ENCODE results near the gene CAB39. TPM values are rescaled to one million over a fixed set of nuclear protein-coding genes. Genes with fewer than 3 reads are reported as not detected.

CAB39 gene
- total RNA-seq, 1 experiment from 2014 or later = 86.1 TPM

DNA sequence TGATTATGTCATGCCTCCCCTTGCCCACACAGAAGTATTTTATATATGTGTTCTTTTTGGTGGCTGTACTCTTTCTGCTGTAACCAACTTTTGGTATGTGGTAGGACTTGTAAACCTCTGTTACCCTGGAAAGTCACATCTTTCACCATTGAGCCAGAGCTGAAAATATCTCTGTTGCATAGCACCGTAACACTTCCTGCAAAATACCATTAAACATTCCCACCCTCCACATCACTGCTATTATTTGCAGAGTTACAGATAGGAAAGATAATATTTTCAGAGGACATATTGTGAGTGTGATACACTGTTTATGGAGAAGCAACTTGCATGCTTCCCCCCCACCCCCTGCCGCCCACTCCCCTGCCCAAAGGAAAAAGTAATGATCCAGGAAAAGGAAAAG lies 44.8 kb downstream of the CAB39 start:
- Histone ChIP-seq H3K4me3 (no peak overlapping the region), H2AFZ (no peak overlapping the region), H3K9me2 (ENCODE audit: insufficient read depth) (no peaks in the 10 kb centered on the region), H3K36me3 (ENCODE audit: low read depth) (peaks cover 24% of the 10 kb centered on the region), H3K79me2 (ENCODE audit: low read depth) (peaks cover 94% of the 10 kb centered on the region), H3K9me3 (ENCODE audit: insufficient read depth, low read depth) (no peaks in the 10 kb centered on the region; the same call in 1 of the 2 replicates), H4K20me1 (ENCODE audit: insufficient read depth) (peaks cover 2% of the 10 kb centered on the region; the same call in 1 of the 2 replicates), H3K27ac (0 out of 2 replicates have a peak overlapping the region, but pooled peaks have one; percentile 18), H3K4me1 (replicated peaks; ENCODE audit: insufficient read depth) (peaks cover 30% of the 10 kb centered on the region), H3K4me2 (no peak overlapping the region), H3F3A (ENCODE audit: insufficient read depth, low read depth) (peaks cover 46% of the 10 kb centered on the region), H3K27me3 (ENCODE audit: insufficient read depth, low read depth) (no peaks in the 10 kb centered on the region)
- CTCF ChIA-PET = no interaction called here
- BruUV-seq (replicated peaks) = no TSS peak
- peak in 1 of 2 experiments; percentile 43 for DNase-seq
- POLR2A ChIA-PET (ENCODE audit: unreplicated experiment) = interaction anchor here (0.6 to 0.7 kb wide), 2 partner anchors 107 to 300 kb away, joined by 3 to 28 read pairs; no protein-coding TSS in a partner anchor
- TF ChIP-seq EZH2 (IDR thresholded peaks at IDR 0.05; ENCODE audit: low read depth) = no peak
- TF ChIP-seq, protein P1, sequence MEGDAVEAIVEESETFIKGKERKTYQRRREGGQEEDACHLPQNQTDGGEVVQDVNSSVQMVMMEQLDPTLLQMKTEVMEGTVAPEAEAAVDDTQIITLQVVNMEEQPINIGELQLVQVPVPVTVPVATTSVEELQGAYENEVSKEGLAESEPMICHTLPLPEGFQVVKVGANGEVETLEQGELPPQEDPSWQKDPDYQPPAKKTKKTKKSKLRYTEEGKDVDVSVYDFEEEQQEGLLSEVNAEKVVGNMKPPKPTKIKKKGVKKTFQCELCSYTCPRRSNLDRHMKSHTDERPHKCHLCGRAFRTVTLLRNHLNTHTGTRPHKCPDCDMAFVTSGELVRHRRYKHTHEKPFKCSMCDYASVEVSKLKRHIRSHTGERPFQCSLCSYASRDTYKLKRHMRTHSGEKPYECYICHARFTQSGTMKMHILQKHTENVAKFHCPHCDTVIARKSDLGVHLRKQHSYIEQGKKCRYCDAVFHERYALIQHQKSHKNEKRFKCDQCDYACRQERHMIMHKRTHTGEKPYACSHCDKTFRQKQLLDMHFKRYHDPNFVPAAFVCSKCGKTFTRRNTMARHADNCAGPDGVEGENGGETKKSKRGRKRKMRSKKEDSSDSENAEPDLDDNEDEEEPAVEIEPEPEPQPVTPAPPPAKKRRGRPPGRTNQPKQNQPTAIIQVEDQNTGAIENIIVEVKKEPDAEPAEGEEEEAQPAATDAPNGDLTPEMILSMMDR (conservative IDR thresholded peaks at IDR 0.05) = no peak
- intact Hi-C loops (cut with micrococcal nuclease; ENCODE audit: unreplicated experiment) = loop anchor here (5.0 kb wide), 1 partner anchor 40 kb away; no protein-coding TSS in a partner anchor

GRCh38 chr2:230758566-230759480 lies 46.2 kb downstream of the CAB39 start:
- ChIA-PET CTCF (no interaction called here), POLR2A (ENCODE audit: unreplicated experiment) (no interaction called here)
- H3K9me3 ChIP-seq (ENCODE audit: insufficient read depth, low read depth) = no peaks in the 10 kb centered on the region; the same call in 1 of the 2 replicates
- H3K9me2 ChIP-seq (ENCODE audit: insufficient read depth) = no peaks in the 10 kb centered on the region
- H3K27me3 ChIP-seq (ENCODE audit: insufficient read depth, low read depth) = no peaks in the 10 kb centered on the region
- H3K4me1 ChIP-seq (replicated peaks; ENCODE audit: insufficient read depth) = peaks cover 30% of the 10 kb centered on the region
- peaks cover 46% of the 10 kb centered on the region for H3F3A ChIP-seq (ENCODE audit: insufficient read depth, low read depth)
- H3K36me3 ChIP-seq (ENCODE audit: low read depth) = peaks cover 34% of the 10 kb centered on the region
- H3K4me2 ChIP-seq = peak overlapping the region; percentile 15; the same call in 1 of the 2 replicates
- H3K79me2 ChIP-seq (ENCODE audit: low read depth) = peaks cover 81% of the 10 kb centered on the region
- intact Hi-C loops (cut with micrococcal nuclease; ENCODE audit: unreplicated experiment) = loop anchor here (5.0 kb wide), 1 partner anchor 38 kb away; no protein-coding TSS in a partner anchor
- peak in 1 of 2 experiments; percentile 61 for DNase-seq
- H3K27ac ChIP-seq = peak overlapping the region; percentile 52
- no peaks in the 10 kb centered on the region; the same call in 1 of the 2 replicates for H4K20me1 ChIP-seq (ENCODE audit: insufficient read depth)
- no peak overlapping the region for H3K4me3 ChIP-seq
- BruUV-seq (replicated peaks) = no TSS peak
- no peak overlapping the region for H2AFZ ChIP-seq
- TF ChIP-seq, protein P1 (conservative IDR thresholded peaks at IDR 0.05) = no peak
- TF ChIP-seq EZH2 (IDR thresholded peaks at IDR 0.05; ENCODE audit: low read depth) = no peak

DNA sequence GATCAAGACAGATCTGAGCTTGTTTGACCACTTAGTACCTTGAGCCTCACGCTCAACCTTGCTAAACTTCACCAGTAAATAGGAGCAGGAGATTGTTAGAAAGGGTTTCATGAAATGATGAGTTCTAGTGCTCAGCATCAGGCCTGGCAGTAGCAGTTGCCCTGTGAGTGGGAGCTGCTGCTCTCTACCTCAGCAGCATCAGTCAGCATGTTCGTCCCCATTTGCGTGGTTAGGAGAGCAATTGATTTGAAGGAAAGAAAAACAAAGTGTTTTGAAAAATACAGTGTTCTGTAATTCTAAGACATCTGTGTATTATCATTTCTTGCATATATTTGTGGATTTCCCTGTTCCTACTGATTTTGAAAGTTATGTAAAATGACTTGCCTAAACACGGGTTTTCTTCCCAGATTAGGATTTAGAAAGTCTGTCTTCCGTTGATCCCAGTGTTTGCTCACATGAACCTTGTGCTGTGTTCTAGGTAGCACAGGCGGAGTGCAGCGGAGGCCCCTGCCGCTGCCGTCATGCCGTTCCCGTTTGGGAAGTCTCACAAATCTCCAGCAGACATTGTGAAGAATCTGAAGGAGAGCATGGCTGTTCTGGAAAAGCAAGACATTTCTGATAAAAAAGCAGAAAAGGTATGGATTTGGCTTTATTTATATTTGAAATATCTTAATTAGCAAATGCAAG lies 47.0 kb downstream of the CAB39 start:
- Histone ChIP-seq H3K4me2 (no peak overlapping the region), H3F3A (ENCODE audit: insufficient read depth, low read depth) (peaks cover 43% of the 10 kb centered on the region), H2AFZ (no peak overlapping the region), H3K36me3 (ENCODE audit: low read depth) (peaks cover 34% of the 10 kb centered on the region), H3K79me2 (ENCODE audit: low read depth) (peaks cover 80% of the 10 kb centered on the region), H3K4me3 (no peak overlapping the region), H3K9me2 (ENCODE audit: insufficient read depth) (no peaks in the 10 kb centered on the region), H4K20me1 (ENCODE audit: insufficient read depth) (no peaks in the 10 kb centered on the region; the same call in 1 of the 2 replicates), H3K4me1 (replicated peaks; ENCODE audit: insufficient read depth) (peaks cover 30% of the 10 kb centered on the region), H3K9me3 (ENCODE audit: insufficient read depth, low read depth) (no peaks in the 10 kb centered on the region; the same call in 1 of the 2 replicates), H3K27ac (0 out of 2 replicates have a peak overlapping the region, but pooled peaks have one; percentile 52), H3K27me3 (ENCODE audit: insufficient read depth, low read depth) (no peaks in the 10 kb centered on the region)
- intact Hi-C loops (cut with micrococcal nuclease; ENCODE audit: unreplicated experiment) = loop anchor here (5.0 kb wide), 1 partner anchor 38 kb away; no protein-coding TSS in a partner anchor
- BruUV-seq (replicated peaks) = no TSS peak
- ChIA-PET CTCF (no interaction called here), POLR2A (ENCODE audit: unreplicated experiment) (interaction anchor here (0.6 kb wide), 1 partner anchor 9 kb away, joined by 3 read pairs; no protein-coding TSS in a partner anchor)
- TF ChIP-seq, protein P1 (conservative IDR thresholded peaks at IDR 0.05) = no peak
- TF ChIP-seq EZH2 (IDR thresholded peaks at IDR 0.05; ENCODE audit: low read depth) = no peak
- no peak for DNase-seq

Data from PC-9 (cell line).